Panc1 (cell line): ENCODE results near the gene LTB4R2. TPM values are rescaled to one million over a fixed set of nuclear protein-coding genes. Genes with fewer than 3 reads are reported as not detected.
"Not testable (repeated sequence)": the region's sequence is repeated elsewhere in the genome, so short reads cannot be mapped to it uniquely, and the experiment has no call there.

Experiments used
- ATAC-seq: fragments of 200-7000 bp; cut with Tn5 transposase; 2 replicates; pipeline ENCODE4 v1.9.1; 2020; ENCODE audit warnings: mild to moderate bottlenecking, moderate library complexity
- BruUV-seq: library from RNA; stranded (reverse); fragments of 400-500 nt; replicated peaks from 2 replicates; lab custom pipeline; 2021; lab: Mats Ljungman, UMichigan
- CTCF ChIA-PET: fragments of 300-600 bp; sonication (Branson Sonifier 250); formaldehyde crosslinking; loops from one replicate; lab custom pipeline; 2022; ENCODE audit warnings: antibody characterized with exemption; lab: Charles Lee
- POLR2A ChIA-PET: fragments of 300-600 bp; sonication (Branson Sonifier 250); formaldehyde crosslinking; loops from one replicate; lab custom pipeline; 2022; ENCODE audit warnings: antibody characterized with exemption; lab: Charles Lee
- DNase-seq: peaks from one replicate; pipeline ENCODE4 v3.0.0-alpha.2; 2010; ENCODE audit warnings: low read depth, low spot score
- H3K27ac ChIP-seq: 2 replicates; pipeline ENCODE4 v1.5.1; 2011; ENCODE audit warnings: mild to moderate bottlenecking, low read length, inconsistent platforms
- H3K27me3 ChIP-seq: fragments of 200-500 bp; sonication (Bioruptor generic); 2 replicates; pipeline ENCODE4 v1.6.0; 2014; ENCODE audit warnings: low read length, inconsistent platforms; ENCODE audit not compliant: control insufficient read depth, insufficient read depth
- H3K36me3 ChIP-seq: fragments of 200-500 bp; sonication (Bioruptor generic); 2 replicates; pipeline ENCODE4 v1.5.1; 2014; ENCODE audit warnings: inconsistent platforms, mild to moderate bottlenecking, low read length, moderate library complexity; ENCODE audit not compliant: control insufficient read depth, insufficient read depth
- H3K4me1 ChIP-seq: 2 replicates; pipeline ENCODE4 v1.5.1; 2011; ENCODE audit warnings: inconsistent platforms, mild to moderate bottlenecking, low read length, moderate library complexity; ENCODE audit not compliant: control insufficient read depth, insufficient read depth
- H3K4me3 ChIP-seq, 2 experiments: 2 replicates each; pipeline ENCODE4 v1.5.1; 2011 to 2012; ENCODE audit warnings: low read depth in 2 of 2, low read length in 2 of 2, mild to moderate bottlenecking in 2 of 2, inconsistent platforms in 1 of 2, moderate library complexity in 1 of 2
- H3K9me3 ChIP-seq: fragments of 200-500 bp; sonication (Bioruptor generic); 2 replicates; pipeline ENCODE4 v1.5.1; 2014; ENCODE audit warnings: low read depth, mild to moderate bottlenecking, inconsistent platforms, low read length, moderate library complexity; ENCODE audit not compliant: control insufficient read depth, insufficient read depth
- POLR2AphosphoS5 ChIP-seq: IDR thresholded peaks from 2 replicates; pipeline ENCODE4 v1.6.1; 2012; ENCODE audit warnings: mild to moderate bottlenecking, low read depth, low read length, moderate library complexity
- REST ChIP-seq, 2 experiments: IDR thresholded peaks; 2 replicates each; pipeline ENCODE4 v1.6.1; 2011 to 2012; ENCODE audit warnings: low read depth in 2 of 2, control low read depth in 1 of 2, low read length in 1 of 2, mild to moderate bottlenecking in 1 of 2, moderate library complexity in 1 of 2; ENCODE audit not compliant: insufficient read depth in 1 of 2
- SIN3A ChIP-seq: IDR thresholded peaks from 2 replicates; pipeline ENCODE4 v1.6.1; 2012; ENCODE audit warnings: low read depth, mild to moderate bottlenecking, low read length, moderate library complexity, borderline replicate concordance; ENCODE audit not compliant: insufficient read depth
- TCF7L2 ChIP-seq: IDR thresholded peaks from 2 replicates; pipeline ENCODE4 v1.6.1; 2011; ENCODE audit warnings: mild to moderate bottlenecking, low read depth, low read length, inconsistent platforms
- in situ Hi-C: cut with HindIII; loops from 2 replicates; pipeline ENCODE4 v1.10.0; 2016; ENCODE audit warnings: low sequenced_read_pairs, low pct_unique_long_range_greater_than_20kb
- intact Hi-C: fragments of 100-400 bp; cut with micrococcal nuclease; formaldehyde crosslinking; loops from one replicate; pipeline ENCODE4 v1.10.0; 2022; ENCODE audit not compliant: unreplicated experiment
- total RNA-seq: library from RNA; stranded (reverse); gene quantifications from one replicate; pipeline ENCODE4 v1.2.1, GENCODE V29; 2021; ENCODE audit not compliant: unreplicated experiment
- TF ChIP-seq, protein P1 (sequence below): fragments of 450-650 bp; IDR thresholded peaks from 2 replicates; pipeline ENCODE4 v1.5.1; 2017; ENCODE audit warnings: mild to moderate bottlenecking

The LTB4R2 gene
- total RNA-seq, 1 experiment from 2014 or later: 6.9 TPM

DNA sequence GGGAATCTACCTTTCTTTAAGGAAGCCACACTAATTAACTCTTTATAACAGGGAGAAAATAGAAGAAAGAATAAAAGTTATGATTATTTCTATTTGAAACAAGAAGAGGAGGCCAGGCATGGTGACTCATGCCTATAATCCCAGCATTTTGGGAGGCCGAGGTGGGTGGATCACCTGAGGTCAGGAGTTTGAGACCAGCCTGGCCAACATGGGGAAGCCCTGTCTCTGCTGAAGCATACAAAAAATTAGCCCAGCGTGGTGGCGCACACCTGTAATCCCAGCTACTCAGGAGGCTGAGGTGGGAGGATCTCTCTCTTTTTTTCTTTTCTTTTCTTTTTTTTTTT, 44.5 kb downstream of the LTB4R2 start:
- BruUV-seq, H3K9me3 ChIP-seq, in situ Hi-C loops, H3K4me1 ChIP-seq, intact Hi-C loops, CTCF ChIA-PET, ATAC-seq, DNase-seq, POLR2A ChIA-PET, H3K4me3 ChIP-seq, H3K36me3 ChIP-seq, H3K27me3 ChIP-seq, H3K27ac ChIP-seq: not testable (repeated sequence)

DNA sequence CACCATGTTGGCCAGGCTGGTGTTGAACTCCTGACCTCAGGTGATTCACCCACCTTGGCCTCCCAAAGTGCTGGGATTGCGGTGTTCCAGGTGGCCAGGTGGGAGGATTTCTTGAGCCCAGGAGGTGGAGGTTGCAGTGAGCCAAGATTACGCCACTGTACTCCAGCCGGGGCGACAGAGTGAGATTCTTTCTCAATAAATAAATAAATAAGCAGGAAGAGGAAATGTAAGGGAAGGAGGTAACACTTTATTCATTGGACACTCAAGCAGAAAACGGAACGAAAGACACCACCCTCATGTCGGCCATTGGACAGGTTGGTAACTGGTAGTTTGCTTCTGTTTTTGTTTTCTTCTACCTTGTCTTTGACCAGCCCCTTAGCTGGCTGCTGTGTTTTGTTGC, 45.1 kb downstream of the LTB4R2 start:
- H3K27ac ChIP-seq: no peak overlapping the region
- TF ChIP-seq SIN3A (no peak), TCF7L2 (no peak), POLR2AphosphoS5 (no peak)
- TF ChIP-seq, protein P1, sequence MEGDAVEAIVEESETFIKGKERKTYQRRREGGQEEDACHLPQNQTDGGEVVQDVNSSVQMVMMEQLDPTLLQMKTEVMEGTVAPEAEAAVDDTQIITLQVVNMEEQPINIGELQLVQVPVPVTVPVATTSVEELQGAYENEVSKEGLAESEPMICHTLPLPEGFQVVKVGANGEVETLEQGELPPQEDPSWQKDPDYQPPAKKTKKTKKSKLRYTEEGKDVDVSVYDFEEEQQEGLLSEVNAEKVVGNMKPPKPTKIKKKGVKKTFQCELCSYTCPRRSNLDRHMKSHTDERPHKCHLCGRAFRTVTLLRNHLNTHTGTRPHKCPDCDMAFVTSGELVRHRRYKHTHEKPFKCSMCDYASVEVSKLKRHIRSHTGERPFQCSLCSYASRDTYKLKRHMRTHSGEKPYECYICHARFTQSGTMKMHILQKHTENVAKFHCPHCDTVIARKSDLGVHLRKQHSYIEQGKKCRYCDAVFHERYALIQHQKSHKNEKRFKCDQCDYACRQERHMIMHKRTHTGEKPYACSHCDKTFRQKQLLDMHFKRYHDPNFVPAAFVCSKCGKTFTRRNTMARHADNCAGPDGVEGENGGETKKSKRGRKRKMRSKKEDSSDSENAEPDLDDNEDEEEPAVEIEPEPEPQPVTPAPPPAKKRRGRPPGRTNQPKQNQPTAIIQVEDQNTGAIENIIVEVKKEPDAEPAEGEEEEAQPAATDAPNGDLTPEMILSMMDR: no peak
- H3K9me3 ChIP-seq: no peaks in the 10 kb centered on the region
- intact Hi-C loops: no loop called here
- ATAC-seq (no peak), DNase-seq (no peak)
- CTCF ChIA-PET: no interaction called here
- no TSS peak for BruUV-seq
- POLR2A ChIA-PET: no interaction called here
- in situ Hi-C loops: no loop called here
- no peaks in the 10 kb centered on the region for H3K4me1 ChIP-seq
- H3K4me3 ChIP-seq: no peak overlapping the region
- H3K27me3 ChIP-seq: no peaks in the 10 kb centered on the region
- no peaks in the 10 kb centered on the region for H3K36me3 ChIP-seq

GRCh38 chr14:24356208-24356607, 46.3 kb downstream of the LTB4R2 start:
- no TSS peak for BruUV-seq
- Histone ChIP-seq H3K27ac (no peak overlapping the region), H3K36me3 (no peaks in the 10 kb centered on the region), H3K4me1 (no peaks in the 10 kb centered on the region), H3K9me3 (no peaks in the 10 kb centered on the region), H3K4me3 (no peak overlapping the region), H3K27me3 (no peaks in the 10 kb centered on the region)
- POLR2A ChIA-PET: no interaction called here
- ATAC-seq (no peak), DNase-seq (no peak)
- in situ Hi-C loops (no loop called here), intact Hi-C loops (no loop called here)
- CTCF ChIA-PET: no interaction called here
- no peak for TF ChIP-seq REST (IDR thresholded peaks at IDR 0.05; ENCODE audit: insufficient read depth in 1 of 2, low read depth in 2 of 2, low read length in 1 of 2)
- no peak for TF ChIP-seq SIN3A
- TF ChIP-seq POLR2AphosphoS5: no peak
- no peak for TF ChIP-seq TCF7L2
- TF ChIP-seq, protein P1: no peak
